NCI-H69 (cell line): Measurements from ENCODE around the gene DAD1.

Experiments used
- DNase-seq: peaks from one replicate; lab custom pipeline; 2025; lab: John Stamatoyannopoulos, UW

Gene DAD1

DNA sequence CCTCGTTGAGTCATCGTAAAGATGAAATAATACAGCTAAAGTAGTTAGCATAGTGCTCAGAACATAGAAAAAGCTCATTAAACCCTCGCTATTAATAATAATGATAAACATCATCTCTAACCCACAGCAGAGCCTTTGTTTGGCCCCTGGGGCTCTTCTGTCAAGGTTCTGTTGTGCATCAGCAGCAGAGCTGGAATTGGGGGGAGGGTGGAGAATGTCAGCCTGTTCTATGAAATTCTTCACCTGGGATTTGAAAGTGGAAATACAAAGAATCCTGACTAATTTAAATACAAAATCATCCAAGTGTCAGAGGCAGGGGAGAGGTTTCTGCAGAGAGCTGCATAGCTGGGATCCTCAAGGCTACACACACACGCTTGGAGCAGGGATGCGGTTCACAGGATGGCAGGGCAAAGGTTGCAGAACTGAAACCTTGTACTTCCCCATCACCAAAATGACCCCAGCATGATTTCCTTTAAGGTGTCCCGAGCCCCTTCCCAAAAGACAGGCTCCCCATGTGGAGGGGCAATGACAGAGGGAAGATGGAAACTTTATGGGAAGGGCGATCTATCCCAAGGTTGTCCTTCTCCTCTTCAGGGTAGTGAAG is 71.8 kb downstream of the DAD1 start:
- DNase-seq = no peak

DNA sequence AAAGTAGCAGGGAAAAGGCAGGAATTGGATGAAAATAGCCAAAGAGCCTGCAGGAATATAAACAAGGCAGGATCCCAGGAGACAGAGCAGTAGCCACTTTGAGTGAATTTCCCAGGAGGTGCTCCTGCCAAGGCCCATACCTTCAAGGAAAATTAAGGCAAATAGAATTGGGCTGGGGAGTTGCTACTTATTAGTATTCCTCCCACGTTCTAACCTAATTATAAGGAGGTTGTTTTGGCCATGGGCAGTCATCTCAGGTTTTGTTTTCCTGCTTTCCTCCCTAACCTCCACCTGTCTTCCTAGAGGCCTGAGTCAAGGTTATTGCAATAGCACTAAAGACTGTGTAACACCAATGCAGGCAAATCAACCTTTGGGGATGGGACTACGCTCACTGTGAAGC is 73.1 kb downstream of the DAD1 start:
- no peak for DNase-seq
